ENCODE results near the gene BFSP2.

BFSP2 gene

DNA sequence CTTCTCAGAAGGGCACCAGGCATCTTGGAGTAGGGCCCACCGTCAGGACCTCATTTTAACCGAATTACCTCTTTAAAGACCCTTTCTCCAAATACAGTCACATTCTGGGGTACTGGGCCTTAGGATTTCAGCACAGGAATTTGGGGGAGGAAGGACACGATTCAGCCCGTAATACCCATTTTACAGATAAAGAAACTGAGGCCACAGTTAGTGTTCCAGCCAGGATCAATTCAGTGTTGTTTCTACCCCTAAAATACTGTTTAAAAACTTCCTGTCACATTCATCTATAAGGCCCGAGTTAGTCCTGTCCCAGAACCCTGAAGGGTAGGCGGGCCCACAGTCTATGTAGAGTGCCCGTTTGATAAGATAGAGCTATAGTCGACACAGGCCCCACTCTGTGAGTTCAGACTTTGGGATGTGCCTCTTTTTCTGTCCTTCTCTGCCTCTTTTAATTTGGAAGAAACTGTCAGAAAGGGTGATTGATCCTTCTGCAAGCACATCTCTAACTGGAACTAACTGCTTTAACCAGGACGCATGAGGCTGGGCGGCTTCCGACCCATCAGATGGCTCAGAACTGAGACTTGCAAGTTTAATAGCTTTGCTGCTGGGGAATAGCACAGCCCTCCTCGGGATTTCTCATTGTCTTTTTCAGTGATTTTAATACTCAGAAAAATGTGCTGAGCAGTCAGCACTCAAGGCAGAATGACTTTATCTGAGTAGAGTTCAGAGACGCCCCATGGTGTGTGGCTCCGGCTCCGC lies 19.5 kb downstream of the BFSP2 start:
- no peak for DNase-seq

DNA sequence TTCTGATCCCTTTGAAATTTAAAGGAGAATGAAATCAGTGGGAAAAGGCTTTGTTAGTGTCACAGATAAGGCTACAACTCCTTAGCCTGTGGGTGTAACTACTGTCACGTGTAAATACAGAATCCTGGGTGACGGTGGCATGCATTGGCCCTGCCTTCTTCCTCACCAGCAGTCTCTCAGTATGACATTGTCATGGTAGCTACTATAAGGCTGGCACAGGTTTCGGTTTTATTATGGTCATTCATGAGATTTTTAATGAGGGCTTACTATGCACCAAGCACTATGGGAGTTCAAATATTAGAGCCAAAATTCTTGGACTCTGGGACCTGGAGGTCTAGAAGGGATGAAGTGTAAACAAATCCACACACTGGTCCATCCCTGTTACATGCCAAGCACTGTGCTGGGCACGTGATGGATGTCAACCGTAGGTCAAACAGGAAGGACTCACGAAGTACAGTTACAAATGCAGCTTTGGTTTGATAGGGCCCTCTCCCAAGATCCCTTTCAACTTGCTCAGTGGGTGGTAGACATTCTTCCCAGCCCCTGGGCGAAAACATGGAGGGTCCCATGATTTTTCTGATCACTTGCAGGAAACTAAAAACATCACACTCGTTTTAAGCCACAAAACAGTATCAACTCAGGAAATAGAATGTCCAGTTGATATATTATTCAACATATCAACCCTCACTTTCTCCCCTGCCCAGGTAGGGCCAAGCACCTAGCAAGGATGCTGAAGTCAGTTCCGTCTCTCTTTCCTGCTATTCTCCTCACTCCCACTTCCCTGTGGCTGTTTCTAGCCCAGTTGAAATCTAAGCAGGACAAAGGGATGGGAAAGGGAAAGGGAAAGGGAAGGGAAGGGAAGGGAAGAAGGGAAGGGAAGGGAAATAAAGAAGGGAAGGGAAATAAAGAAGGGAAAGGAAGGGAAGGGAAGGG lies 25.3 kb downstream of the BFSP2 start:
- no peak for DNase-seq

- no peak for DNase-seq
These were observed 26.0 kb downstream of the BFSP2 start for GRCh38 chr3:133425898-133426297.

GRCh38 chr3:133426721-133427120 lies 26.9 kb downstream of the BFSP2 start:
- DNase-seq, result no peak

DNA sequence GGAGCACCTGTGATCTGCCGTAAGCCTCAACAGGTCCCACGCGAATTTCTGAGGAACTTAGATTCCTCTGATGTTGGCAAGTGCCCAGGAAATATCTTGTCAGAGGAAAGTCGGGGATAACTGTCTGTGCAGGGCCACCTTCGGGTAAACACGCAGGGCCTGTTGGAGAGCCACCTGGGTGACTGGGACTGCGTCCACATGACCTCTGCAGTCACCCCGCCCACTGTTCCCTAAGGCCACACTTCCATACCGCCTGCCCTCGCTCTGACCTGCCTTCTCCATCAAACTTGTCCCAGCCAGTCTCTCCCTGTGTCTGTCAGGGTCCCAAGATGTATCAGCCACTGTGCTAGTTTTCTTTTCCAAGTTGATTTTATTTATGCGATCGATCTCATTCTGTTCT lies 28.7 kb downstream of the BFSP2 start:
- DNase-seq, result no peak

GRCh38 chr3:133429063-133429462 lies 29.2 kb downstream of the BFSP2 start:
- no peak for DNase-seq

DNA sequence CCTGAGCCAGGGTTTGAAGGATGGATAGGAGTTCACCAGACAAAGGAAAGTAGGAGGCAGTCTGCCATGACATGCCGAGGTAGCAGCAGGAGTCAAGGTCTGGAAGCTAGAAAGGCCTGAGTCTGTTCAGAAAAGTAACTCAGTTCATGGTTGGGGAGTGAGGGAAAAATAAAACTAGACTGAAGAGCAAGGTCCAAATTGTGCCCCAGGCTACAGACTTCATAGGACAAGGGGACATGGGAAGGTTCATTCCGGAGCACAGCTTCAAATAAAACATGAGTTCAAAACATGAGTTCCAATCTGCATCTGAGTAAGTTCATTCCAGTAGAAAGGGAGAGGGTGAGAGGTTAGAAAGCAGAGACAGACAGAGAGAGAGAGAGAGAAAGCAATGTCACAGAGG lies 39.7 kb downstream of the BFSP2 start:
- no peak for DNase-seq

GRCh38 chr3:133440652-133441051 lies 40.8 kb downstream of the BFSP2 start:
- DNase-seq, result no peak

GRCh38 chr3:133441867-133442270 lies 42.0 kb downstream of the BFSP2 start:
- no peak for DNase-seq

- no peak for DNase-seq
These were observed 42.7 kb downstream of the BFSP2 start for GRCh38 chr3:133442518-133442917.

DNA sequence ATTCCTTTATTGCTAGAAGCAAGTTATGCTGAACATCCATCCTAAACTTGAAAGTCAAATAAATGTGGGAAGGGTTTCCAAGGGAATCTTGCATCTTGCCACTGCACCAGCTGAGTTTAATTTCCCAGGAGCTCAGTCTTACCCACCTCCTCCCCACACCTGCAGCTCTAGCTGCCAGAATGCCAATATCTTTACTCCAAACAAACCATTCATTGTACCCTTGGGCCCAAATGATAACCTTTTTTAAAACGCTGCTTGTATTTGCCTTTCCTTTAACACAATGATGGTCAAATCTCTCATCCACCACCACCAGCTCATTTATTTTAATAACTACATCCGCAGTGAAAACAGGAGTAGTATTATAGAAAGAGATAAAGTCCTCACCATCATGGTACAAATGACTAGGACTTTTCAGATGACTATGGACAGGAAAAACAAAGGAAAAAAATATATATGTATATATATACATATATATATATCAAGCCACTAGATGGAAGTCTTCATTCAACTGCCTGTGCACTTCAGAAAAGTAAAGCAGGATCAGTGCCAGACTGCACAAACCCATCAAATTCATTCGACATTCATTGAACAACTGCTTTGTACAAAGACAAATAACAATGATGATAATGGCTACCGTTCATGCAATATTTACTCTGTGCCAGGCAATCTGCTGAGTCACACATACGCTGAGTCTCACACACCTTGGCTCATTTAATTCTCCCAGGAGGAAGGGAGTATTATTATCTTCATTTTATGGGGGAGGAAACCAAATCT lies 44.0 kb downstream of the BFSP2 start:
- DNase-seq, result no peak

- no peak for DNase-seq
These were observed 44.5 kb downstream of the BFSP2 start for GRCh38 chr3:133444423-133444774.

DNA sequence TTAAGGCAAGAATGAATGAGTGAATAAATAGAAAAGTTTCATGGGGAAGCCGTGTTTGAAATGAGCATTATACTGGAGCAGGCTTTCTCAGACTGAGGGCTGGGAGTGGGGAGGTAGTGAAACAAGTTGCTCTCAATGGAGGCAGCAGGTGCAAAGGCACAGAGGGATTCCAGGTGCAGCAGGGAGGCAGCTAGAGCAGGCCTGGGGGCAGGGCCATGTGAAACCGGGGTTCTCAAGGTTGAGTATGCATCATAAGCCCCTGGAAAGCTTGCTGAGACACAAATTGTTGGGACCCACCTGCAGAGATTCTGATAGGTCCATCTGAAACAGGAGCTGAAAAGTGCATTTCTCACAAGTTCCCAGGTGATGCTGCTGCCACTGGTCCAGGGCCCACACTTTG lies 45.3 kb downstream of the BFSP2 start:
- no peak for DNase-seq

GRCh38 chr3:133447750-133448477 lies 48.1 kb downstream of the BFSP2 start:
- no peak for DNase-seq

DNA sequence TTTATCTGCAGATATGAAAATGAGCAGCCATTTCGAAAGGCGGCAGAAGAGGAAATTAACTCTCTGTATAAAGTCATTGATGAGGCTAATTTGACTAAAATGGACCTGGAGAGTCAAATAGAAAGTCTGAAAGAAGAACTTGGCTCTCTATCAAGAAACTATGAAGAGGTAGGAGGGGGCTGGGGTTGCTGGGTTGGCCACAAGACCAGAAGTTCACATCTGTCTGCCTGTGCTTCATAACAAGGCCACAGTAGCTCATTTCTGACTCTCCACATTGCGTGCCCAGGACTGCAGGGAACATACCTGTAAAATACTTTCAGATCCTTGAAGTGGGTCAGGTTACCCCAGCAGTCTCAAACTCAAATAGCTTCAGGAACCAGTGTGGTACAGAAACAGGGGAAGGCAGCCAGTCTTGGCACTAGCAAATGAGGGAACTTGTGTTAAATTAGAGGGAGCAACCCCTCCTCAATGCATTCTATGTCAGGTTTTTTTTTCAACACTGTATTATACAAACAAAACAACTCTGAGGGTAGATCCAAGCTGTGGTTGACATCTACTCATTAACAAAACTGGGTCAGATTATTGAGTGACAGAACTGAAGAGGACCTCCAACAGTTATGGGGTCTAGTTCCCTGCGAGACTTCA lies 48.7 kb downstream of the BFSP2 start:
- no peak for DNase-seq

DNA sequence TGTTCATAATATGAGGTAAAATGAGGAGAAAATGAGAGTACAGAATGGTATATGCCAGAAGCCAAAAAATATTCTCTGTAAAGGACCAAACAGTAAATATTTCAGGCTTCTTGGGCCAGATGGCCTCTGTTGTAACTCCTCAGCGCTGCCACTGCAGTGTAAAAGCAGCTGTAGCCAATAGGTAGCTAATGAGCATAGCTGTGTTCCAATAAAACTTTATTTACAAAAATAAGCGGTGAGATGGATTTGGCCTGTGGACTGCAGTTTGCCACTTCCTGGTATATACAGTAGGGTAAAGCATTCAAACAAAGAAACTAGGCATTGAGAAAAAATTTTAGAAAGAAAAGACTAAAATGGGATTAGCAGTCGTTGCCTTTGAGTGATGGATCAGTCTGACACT lies 51.5 kb downstream of the BFSP2 start:
- peak; percentile 21 for DNase-seq

GRCh38 chr3:133452641-133453319 lies 52.9 kb downstream of the BFSP2 start:
- no peak for DNase-seq

GRCh38 chr3:133453383-133453782 lies 53.5 kb downstream of the BFSP2 start:
- peak; percentile 17 for DNase-seq

DNA sequence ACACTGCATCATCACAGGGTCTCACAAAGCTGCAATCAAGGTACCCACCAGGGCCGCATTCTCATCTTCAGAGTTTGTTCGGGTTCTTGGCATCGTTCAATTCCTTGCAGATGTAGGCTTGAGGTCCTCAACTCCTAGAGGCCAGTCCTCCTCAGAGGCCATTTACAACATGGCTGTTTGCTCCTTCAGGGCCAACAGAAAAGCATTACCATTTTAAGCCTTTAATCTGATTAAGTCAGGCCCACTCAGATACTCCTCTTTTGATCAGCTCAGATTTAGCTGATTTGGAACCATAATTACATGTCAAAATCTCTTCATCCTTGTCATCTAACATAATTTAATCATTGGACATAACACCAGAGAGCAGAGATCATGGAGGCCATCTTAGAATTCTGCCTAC lies 55.4 kb downstream of the BFSP2 start:
- peak; percentile 87 for DNase-seq

DNA sequence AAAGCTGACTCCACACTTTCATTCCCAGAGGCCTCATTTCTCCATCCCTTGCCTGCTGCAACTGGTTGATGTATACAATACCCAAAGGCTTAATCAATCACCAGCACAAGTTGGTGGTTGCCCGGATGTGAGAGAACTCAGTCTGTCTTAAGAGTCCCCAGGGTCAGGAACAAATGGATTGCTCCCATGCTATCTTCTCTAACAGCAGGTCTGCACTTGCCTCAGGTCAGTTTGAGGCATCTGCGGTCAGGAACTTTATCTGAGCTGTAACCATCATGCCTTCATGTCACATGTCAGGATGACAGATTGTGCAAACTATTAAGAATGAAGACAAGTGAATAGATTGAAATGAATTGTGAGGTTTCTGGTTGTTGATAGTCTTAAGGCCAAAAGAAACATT lies 56.1 kb downstream of the BFSP2 start:
- peak; percentile 48 for DNase-seq

DNA sequence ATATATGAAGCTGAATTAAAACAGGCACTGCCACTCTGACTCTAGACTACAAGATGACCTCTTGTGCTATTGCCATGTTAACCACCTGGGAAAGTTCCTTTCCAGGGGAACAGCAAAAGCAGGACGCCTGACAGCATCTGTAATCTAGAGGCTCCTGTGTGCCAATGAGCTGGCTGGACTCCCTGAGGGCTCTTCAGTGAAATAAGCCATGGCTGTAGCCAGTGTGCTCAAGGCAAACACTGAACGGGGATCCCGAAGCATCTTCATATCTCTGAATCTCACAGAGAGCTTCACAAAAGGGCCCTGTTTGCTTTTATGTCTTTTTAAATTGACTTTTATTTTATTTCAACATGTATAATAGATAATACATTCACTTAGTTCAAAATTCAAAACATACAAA lies 57.2 kb downstream of the BFSP2 start:
- DNase-seq, result no peak
